Vagina (tissue), 2 donors: Measurements from ENCODE around the gene ALDH1L1. TPM values are rescaled to one million over a fixed set of nuclear protein-coding genes. Genes with fewer than 3 reads are reported as not detected.

Experiments
- DNase-seq, 2 donors: peaks; one replicate each; pipeline ENCODE4 v3.0.0-alpha.2; 2017; ENCODE audit errors: extremely low spot score in 2 of 2
- H3K27ac ChIP-seq: fragments of 200-600 bp; sonication (generic); one replicate; pipeline ENCODE4 v1.5.1; 2019
- H3K27me3 ChIP-seq: fragments of 200-600 bp; sonication (generic); one replicate; pipeline ENCODE4 v1.5.1; 2019
- H3K36me3 ChIP-seq, 2 donors: fragments of 200-600 bp; sonication (generic); one replicate each; pipeline ENCODE4 v1.5.1; 2017 to 2019
- H3K4me1 ChIP-seq: fragments of 200-600 bp; sonication (generic); one replicate; pipeline ENCODE4 v1.5.1; 2019
- H3K4me3 ChIP-seq, 2 donors: fragments of 200-600 bp; sonication (generic); 1 replicate in 1 of 2; 2 replicates in 1 of 2; pipeline ENCODE4 v1.5.1; 2016 to 2019
- H3K9me3 ChIP-seq: fragments of 200-600 bp; sonication (generic); one replicate; pipeline ENCODE4 v1.5.1; 2019
- CTCF ChIP-seq, 3 experiments: fragments of 450-650 bp in 2 of 3; fragments of 200-600 bp in 1 of 3; sonication (generic) in 1 of 3; IDR thresholded peaks; one replicate each; pipeline ENCODE4 v1.5.1; 2017 to 2019; ENCODE audit warnings: antibody characterized with exemption in 3 of 3, mild to moderate bottlenecking in 2 of 3, moderate library complexity in 2 of 3
- POLR2A ChIP-seq, 2 donors: fragments of 450-650 bp; IDR thresholded peaks; one replicate each; pipeline ENCODE4 v1.6.1; 2017; ENCODE audit warnings: antibody characterized with exemption in 2 of 2, mild to moderate bottlenecking in 2 of 2, moderate library complexity in 2 of 2
- POLR2AphosphoS5 ChIP-seq, 2 donors: sonication (generic); formaldehyde crosslinking; IDR thresholded peaks; one replicate each; pipeline ENCODE4 v1.9.0; 2017; ENCODE audit warnings: antibody characterized with exemption in 2 of 2, mild to moderate bottlenecking in 2 of 2, low read depth in 1 of 2; ENCODE audit not compliant: insufficient read depth in 1 of 2
- intact Hi-C: fragments of 100-400 bp; cut with DNase I; formaldehyde crosslinking; loops from one replicate; pipeline ENCODE4 v1.15.1; 2023
- total RNA-seq: library from RNA; depleted of rRNA; stranded (reverse); fragments of >200 nt; gene quantifications from one replicate; pipeline ENCODE4 v1.2.3, GENCODE V29; 2016

ALDH1L1 gene
- total RNA-seq, 1 donor from 2014 or later = 19.2 TPM

- DNase-seq = peak in 1 of 2 donors; percentile 34
- intact Hi-C loops = no loop called here
These were observed 62.6 kb downstream of the ALDH1L1 start for GRCh38 chr3:126117786-126118185.

GRCh38 chr3:126117212-126117611 is 63.2 kb downstream of the ALDH1L1 start:
- intact Hi-C loops = no loop called here
- no peaks in the 10 kb centered on the region for H3K36me3 ChIP-seq
- H3K27ac ChIP-seq = no peak overlapping the region
- H3K9me3 ChIP-seq = no peaks in the 10 kb centered on the region
- DNase-seq = peak in 1 of 2 donors; percentile 40
- no peaks in the 10 kb centered on the region for H3K4me1 ChIP-seq
- no peak overlapping the region for H3K4me3 ChIP-seq
- no peaks in the 10 kb centered on the region for H3K27me3 ChIP-seq
- TF ChIP-seq POLR2A (IDR thresholded peaks at IDR 0.05) = no peak
- TF ChIP-seq POLR2AphosphoS5 (IDR thresholded peaks at IDR 0.05; ENCODE audit: insufficient read depth in 1 of 2, low read depth in 1 of 2) = no peak
- TF ChIP-seq CTCF (IDR thresholded peaks at IDR 0.05) = no peak

More at GRCh38 chr3:126117786-126118185, 62.6 kb downstream of the ALDH1L1 start:
- Histone ChIP-seq H3K9me3 (no peaks in the 10 kb centered on the region), H3K4me3 (no peak overlapping the region), H3K36me3 (no peaks in the 10 kb centered on the region), H3K27me3 (no peaks in the 10 kb centered on the region), H3K4me1 (no peaks in the 10 kb centered on the region), H3K27ac (no peak overlapping the region)
- TF ChIP-seq CTCF (IDR thresholded peaks at IDR 0.05) (no peak), POLR2AphosphoS5 (IDR thresholded peaks at IDR 0.05; ENCODE audit: insufficient read depth in 1 of 2, low read depth in 1 of 2) (no peak), POLR2A (IDR thresholded peaks at IDR 0.05) (no peak)

GRCh38 chr3:126116526-126116925 is 63.9 kb downstream of the ALDH1L1 start:
- no peaks in the 10 kb centered on the region for H3K9me3 ChIP-seq
- intact Hi-C loops = no loop called here
- no peaks in the 10 kb centered on the region for H3K36me3 ChIP-seq
- TF ChIP-seq POLR2A (IDR thresholded peaks at IDR 0.05) (no peak), POLR2AphosphoS5 (IDR thresholded peaks at IDR 0.05; ENCODE audit: insufficient read depth in 1 of 2, low read depth in 1 of 2) (no peak), CTCF (IDR thresholded peaks at IDR 0.05) (no peak)
- H3K4me1 ChIP-seq = no peaks in the 10 kb centered on the region
- H3K4me3 ChIP-seq = no peak overlapping the region
- H3K27ac ChIP-seq = no peak overlapping the region
- no peak for DNase-seq
- no peaks in the 10 kb centered on the region for H3K27me3 ChIP-seq

GRCh38 chr3:126114443-126115386 is 65.7 kb downstream of the ALDH1L1 start:
- intact Hi-C loops = no loop called here
- no peak for TF ChIP-seq POLR2A (IDR thresholded peaks at IDR 0.05)
- no peak for TF ChIP-seq POLR2AphosphoS5 (IDR thresholded peaks at IDR 0.05; ENCODE audit: insufficient read depth in 1 of 2, low read depth in 1 of 2)
- no peak for TF ChIP-seq CTCF (IDR thresholded peaks at IDR 0.05)
- no peak for DNase-seq
- Histone ChIP-seq H3K27ac (no peak overlapping the region), H3K4me3 (no peak overlapping the region), H3K9me3 (no peaks in the 10 kb centered on the region), H3K4me1 (no peaks in the 10 kb centered on the region), H3K36me3 (no peaks in the 10 kb centered on the region), H3K27me3 (no peaks in the 10 kb centered on the region)
